Transverse colon (tissue), 4 donors: Measurements from ENCODE around the gene KIAA0408.

ENCODE experiments used
- EP300 ChIP-seq: sonication (generic); formaldehyde crosslinking; IDR thresholded peaks from one replicate; pipeline ENCODE4 v1.6.1; 2017; ENCODE audit warnings: antibody characterized with exemption, low read depth
- POLR2A ChIP-seq: fragments of 450-650 bp; IDR thresholded peaks from one replicate; pipeline ENCODE4 v1.6.1; 2016; ENCODE audit warnings: antibody characterized with exemption, mild to moderate bottlenecking, moderate library complexity
- POLR2AphosphoS5 ChIP-seq, 3 donors: sonication (generic); formaldehyde crosslinking; IDR thresholded peaks; one replicate each; pipeline ENCODE4 v1.6.1; 2016; ENCODE audit warnings: antibody characterized with exemption in 3 of 3
- TF ChIP-seq, protein P1 (sequence below), 5 experiments: fragments of 200-600 bp in 3 of 5; fragments of 450-650 bp in 2 of 5; sonication (generic) in 3 of 5; IDR thresholded peaks; 1 replicate in 2 of 5; 2 replicates in 3 of 5; pipeline ENCODE4 v1.5.1; 2016 to 2017; ENCODE audit warnings: antibody characterized with exemption in 5 of 5, inconsistent platforms in 3 of 5, mild to moderate bottlenecking in 2 of 5, moderate library complexity in 1 of 5

DNA sequence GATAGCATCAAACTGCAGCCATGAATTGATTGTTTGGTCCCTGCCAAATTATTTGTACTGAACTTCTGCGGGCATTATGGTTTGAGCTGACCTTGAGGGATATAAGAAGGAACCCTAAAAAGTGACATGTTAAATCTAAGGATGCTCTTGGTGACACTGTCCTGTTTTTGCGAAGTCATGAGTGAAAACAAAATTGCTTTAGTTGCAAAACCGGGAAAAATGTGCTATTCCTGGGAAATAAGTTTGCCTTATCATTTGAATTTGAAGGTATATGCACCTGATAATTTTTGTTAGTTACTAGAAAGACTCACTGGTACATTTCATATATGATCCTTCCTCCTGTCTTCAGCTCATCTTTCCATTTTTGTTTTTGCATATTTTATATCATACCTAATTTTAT is 7.8 kb downstream of the KIAA0408 start:
- TF ChIP-seq, protein P1, sequence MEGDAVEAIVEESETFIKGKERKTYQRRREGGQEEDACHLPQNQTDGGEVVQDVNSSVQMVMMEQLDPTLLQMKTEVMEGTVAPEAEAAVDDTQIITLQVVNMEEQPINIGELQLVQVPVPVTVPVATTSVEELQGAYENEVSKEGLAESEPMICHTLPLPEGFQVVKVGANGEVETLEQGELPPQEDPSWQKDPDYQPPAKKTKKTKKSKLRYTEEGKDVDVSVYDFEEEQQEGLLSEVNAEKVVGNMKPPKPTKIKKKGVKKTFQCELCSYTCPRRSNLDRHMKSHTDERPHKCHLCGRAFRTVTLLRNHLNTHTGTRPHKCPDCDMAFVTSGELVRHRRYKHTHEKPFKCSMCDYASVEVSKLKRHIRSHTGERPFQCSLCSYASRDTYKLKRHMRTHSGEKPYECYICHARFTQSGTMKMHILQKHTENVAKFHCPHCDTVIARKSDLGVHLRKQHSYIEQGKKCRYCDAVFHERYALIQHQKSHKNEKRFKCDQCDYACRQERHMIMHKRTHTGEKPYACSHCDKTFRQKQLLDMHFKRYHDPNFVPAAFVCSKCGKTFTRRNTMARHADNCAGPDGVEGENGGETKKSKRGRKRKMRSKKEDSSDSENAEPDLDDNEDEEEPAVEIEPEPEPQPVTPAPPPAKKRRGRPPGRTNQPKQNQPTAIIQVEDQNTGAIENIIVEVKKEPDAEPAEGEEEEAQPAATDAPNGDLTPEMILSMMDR (IDR thresholded peaks at IDR 0.05) = no peak
- no peak for TF ChIP-seq POLR2AphosphoS5 (IDR thresholded peaks at IDR 0.05)
- no peak for TF ChIP-seq POLR2A
- no peak for TF ChIP-seq EP300
